IMR-90 (cell line): ENCODE results near the gene NRF1.

ENCODE experiments used
- FOS ChIP-seq: fragments of 150-350 bp; IDR thresholded peaks from 2 replicates; pipeline ENCODE4 v1.6.1; 2016; ENCODE audit warnings: low read depth, low read length
- MAZ ChIP-seq: IDR thresholded peaks from 2 replicates; pipeline ENCODE4 v1.6.1; 2012; ENCODE audit warnings: low read depth, mild to moderate bottlenecking, low read length, improper control_type of control experiment, moderate library complexity, borderline replicate concordance
- RCOR1 ChIP-seq: IDR thresholded peaks from 2 replicates; pipeline ENCODE4 v1.6.1; 2012; ENCODE audit warnings: mild to moderate bottlenecking, low read length, improper control_type of control experiment; ENCODE audit not compliant: insufficient replicate concordance
- SMC3 ChIP-seq: fragments of 150-350 bp; IDR thresholded peaks from 2 replicates; pipeline ENCODE4 v1.6.1; 2016; ENCODE audit warnings: low read depth, mild to moderate bottlenecking, antibody characterized with exemption, low read length, moderate library complexity
- TF ChIP-seq, protein P1 (sequence below): conservative IDR thresholded peaks from 2 replicates; pipeline ENCODE4 v1.5.1; 2012; ENCODE audit warnings: mild to moderate bottlenecking, low read depth, low read length, improper control_type of control experiment
- TF ChIP-seq, protein P2 (sequence below): fragments of 150-350 bp; IDR thresholded peaks from 2 replicates; pipeline ENCODE4 v1.6.1; 2016; ENCODE audit warnings: low read depth, mild to moderate bottlenecking, low read length, moderate library complexity, borderline replicate concordance

DNA sequence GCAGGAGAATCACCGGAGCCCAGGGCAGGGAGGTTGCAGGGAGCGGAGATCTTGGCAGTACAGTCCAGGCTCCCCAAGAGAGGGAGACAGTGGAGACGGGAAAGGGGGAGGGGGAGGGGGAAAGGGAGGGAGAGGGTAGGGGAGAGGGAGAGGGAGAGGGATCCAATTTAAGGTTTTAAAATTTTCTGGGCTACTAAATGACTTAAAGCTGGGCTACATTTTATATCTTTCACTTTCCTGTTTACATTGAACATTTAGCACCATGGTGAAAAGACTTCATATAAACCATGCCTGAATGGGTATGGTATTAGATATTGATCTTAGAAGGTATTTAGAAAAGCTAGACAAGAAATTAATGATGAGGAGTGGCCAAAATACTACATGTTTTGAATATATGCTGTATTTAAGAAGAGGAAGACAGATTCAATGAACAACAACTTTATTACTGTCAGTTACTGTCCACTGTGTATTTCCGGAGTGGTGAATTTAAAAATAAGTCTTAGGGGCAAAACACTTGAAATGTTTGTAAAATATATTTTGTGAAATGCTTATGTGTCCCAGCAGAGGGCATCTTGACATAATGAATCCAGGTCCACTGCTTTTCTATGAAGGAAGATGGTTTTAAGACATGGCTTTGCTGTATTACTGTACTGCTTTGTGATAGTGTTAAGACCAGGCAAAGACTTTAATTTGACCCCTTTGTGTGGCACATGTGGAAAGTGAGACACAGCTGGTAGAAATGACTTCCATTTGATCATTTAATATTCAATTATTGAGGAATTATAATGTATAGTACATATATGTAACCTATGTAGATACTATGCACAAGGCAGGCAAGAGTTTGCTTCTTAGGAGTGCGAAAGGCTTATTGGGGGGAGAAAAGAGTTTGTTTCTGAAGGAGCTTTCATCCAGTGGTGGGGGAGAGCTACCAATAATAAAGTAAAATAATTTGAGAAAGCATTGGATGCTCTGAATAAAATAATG lies 52.8 kb downstream of the NRF1 start:
- TF ChIP-seq, protein P1, sequence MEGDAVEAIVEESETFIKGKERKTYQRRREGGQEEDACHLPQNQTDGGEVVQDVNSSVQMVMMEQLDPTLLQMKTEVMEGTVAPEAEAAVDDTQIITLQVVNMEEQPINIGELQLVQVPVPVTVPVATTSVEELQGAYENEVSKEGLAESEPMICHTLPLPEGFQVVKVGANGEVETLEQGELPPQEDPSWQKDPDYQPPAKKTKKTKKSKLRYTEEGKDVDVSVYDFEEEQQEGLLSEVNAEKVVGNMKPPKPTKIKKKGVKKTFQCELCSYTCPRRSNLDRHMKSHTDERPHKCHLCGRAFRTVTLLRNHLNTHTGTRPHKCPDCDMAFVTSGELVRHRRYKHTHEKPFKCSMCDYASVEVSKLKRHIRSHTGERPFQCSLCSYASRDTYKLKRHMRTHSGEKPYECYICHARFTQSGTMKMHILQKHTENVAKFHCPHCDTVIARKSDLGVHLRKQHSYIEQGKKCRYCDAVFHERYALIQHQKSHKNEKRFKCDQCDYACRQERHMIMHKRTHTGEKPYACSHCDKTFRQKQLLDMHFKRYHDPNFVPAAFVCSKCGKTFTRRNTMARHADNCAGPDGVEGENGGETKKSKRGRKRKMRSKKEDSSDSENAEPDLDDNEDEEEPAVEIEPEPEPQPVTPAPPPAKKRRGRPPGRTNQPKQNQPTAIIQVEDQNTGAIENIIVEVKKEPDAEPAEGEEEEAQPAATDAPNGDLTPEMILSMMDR, result peak; percentile 78
- TF ChIP-seq RCOR1, result no peak
- no peak for TF ChIP-seq MAZ
- TF ChIP-seq FOS, result no peak
- TF ChIP-seq, protein P2, sequence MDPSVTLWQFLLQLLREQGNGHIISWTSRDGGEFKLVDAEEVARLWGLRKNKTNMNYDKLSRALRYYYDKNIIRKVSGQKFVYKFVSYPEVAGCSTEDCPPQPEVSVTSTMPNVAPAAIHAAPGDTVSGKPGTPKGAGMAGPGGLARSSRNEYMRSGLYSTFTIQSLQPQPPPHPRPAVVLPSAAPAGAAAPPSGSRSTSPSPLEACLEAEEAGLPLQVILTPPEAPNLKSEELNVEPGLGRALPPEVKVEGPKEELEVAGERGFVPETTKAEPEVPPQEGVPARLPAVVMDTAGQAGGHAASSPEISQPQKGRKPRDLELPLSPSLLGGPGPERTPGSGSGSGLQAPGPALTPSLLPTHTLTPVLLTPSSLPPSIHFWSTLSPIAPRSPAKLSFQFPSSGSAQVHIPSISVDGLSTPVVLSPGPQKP, result no peak
- peak; percentile 84 for TF ChIP-seq SMC3
